ENCODE data around the gene WDR5. TPM values are rescaled to one million over a fixed set of nuclear protein-coding genes. Genes with fewer than 3 reads are reported as not detected.

WDR5 gene
- total RNA-seq, 1 donor from 2014 or later, result 42.5 TPM

- Mint-ChIP-seq H3K36me3 (no peaks in the 10 kb centered on the region), H3K27me3 (ENCODE audit: low read depth) (peaks cover 20% of the 10 kb centered on the region), H3K4me1 (peaks cover 9% of the 10 kb centered on the region), H3K27ac (no peak overlapping the region), H3K9me3 (no peaks in the 10 kb centered on the region), H3K4me3 (no peak overlapping the region)
- DNase-seq (ENCODE audit: low spot score in 2 of 2, unreplicated experiment in 2 of 2), result no peak
- no peak for TF ChIP-seq CTCF (IDR thresholded peaks at IDR 0.05; ENCODE audit: unreplicated experiment)
Observed at GRCh38 chr9:134192951-134193731, 57.3 kb downstream of the WDR5 start.

- no peaks in the 10 kb centered on the region for H3K9me3 Mint-ChIP-seq
- no peak overlapping the region for H3K27ac Mint-ChIP-seq
- no peak for DNase-seq (ENCODE audit: low spot score in 2 of 2, unreplicated experiment in 2 of 2)
- H3K4me1 Mint-ChIP-seq, result peaks cover 7% of the 10 kb centered on the region
- H3K36me3 Mint-ChIP-seq, result no peaks in the 10 kb centered on the region
- H3K4me3 Mint-ChIP-seq, result no peak overlapping the region
- H3K27me3 Mint-ChIP-seq (ENCODE audit: low read depth), result peaks cover 22% of the 10 kb centered on the region
- no peak for TF ChIP-seq CTCF (IDR thresholded peaks at IDR 0.05; ENCODE audit: unreplicated experiment)
Observed at GRCh38 chr9:134193912-134194535, 58.1 kb downstream of the WDR5 start.

GRCh38 chr9:134195558-134195957 is 59.7 kb downstream of the WDR5 start:
- no peak for TF ChIP-seq CTCF (IDR thresholded peaks at IDR 0.05; ENCODE audit: unreplicated experiment)
- no peak for DNase-seq (ENCODE audit: low spot score in 2 of 2, unreplicated experiment in 2 of 2)
- H3K4me3 Mint-ChIP-seq, result no peak overlapping the region
- no peak overlapping the region for H3K27ac Mint-ChIP-seq
- H3K27me3 Mint-ChIP-seq (ENCODE audit: low read depth), result peaks cover 18% of the 10 kb centered on the region
- no peaks in the 10 kb centered on the region for H3K9me3 Mint-ChIP-seq
- H3K4me1 Mint-ChIP-seq, result no peaks in the 10 kb centered on the region
- no peaks in the 10 kb centered on the region for H3K36me3 Mint-ChIP-seq

GRCh38 chr9:134196911-134197310 is 61.0 kb downstream of the WDR5 start:
- TF ChIP-seq CTCF (IDR thresholded peaks at IDR 0.05; ENCODE audit: unreplicated experiment), result no peak
- DNase-seq (ENCODE audit: low spot score in 2 of 2, unreplicated experiment in 2 of 2), result no peak
- no peak overlapping the region for H3K27ac Mint-ChIP-seq
- peaks cover 2% of the 10 kb centered on the region for H3K36me3 Mint-ChIP-seq
- H3K4me3 Mint-ChIP-seq, result no peak overlapping the region
- H3K9me3 Mint-ChIP-seq, result peaks cover 7% of the 10 kb centered on the region
- peaks cover 16% of the 10 kb centered on the region for H3K27me3 Mint-ChIP-seq (ENCODE audit: low read depth)
- H3K4me1 Mint-ChIP-seq, result no peaks in the 10 kb centered on the region

- peaks cover 20% of the 10 kb centered on the region for H3K9me3 Mint-ChIP-seq
- H3K27ac Mint-ChIP-seq, result no peak overlapping the region
- H3K4me1 Mint-ChIP-seq, result no peaks in the 10 kb centered on the region
- DNase-seq (ENCODE audit: low spot score in 2 of 2, unreplicated experiment in 2 of 2), result no peak
- H3K36me3 Mint-ChIP-seq, result peaks cover 2% of the 10 kb centered on the region
- peaks cover 14% of the 10 kb centered on the region for H3K27me3 Mint-ChIP-seq (ENCODE audit: low read depth)
- no peak overlapping the region for H3K4me3 Mint-ChIP-seq
- no peak for TF ChIP-seq CTCF (IDR thresholded peaks at IDR 0.05; ENCODE audit: unreplicated experiment)
Observed at GRCh38 chr9:134198791-134199190, 62.9 kb downstream of the WDR5 start.

All from mesothelial cell of epicardium (in vitro differentiated cells).